ENCODE measurements around the gene ISG20.

The ISG20 gene

DNA sequence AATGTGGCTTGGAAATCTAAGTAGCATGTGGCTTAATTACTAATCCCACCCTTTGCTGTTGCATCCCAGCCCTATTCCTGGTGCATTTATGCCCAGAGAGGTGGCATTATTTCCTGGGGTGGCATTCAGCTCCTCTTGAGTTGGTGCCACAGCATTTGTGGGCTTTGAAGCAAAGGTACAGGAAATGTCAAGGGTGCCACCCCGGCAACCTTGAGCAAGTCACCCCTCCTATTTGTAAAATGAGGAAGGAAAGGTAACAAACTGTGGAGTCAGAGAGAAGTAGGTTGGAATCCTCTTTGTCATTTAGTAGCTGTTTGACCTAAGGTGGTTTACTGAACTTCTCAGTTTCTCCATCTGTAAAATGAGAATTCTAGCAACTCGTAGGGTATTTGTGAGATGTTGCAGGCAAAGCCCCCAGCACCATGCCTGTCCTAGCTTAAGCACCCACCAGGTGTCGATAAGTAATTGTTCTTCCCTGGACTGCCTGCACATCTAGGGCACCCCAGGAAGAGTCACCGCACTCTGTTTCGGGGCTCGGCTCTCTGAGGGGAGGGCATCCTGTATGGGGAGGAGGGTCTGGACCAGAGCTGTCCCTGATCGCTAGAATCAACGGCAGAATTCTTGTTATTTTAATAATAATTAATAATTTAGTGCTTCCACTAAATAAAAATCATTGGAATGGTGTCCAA lies 17.1 kb downstream of the ISG20 start:
- no peak for DNase-seq

DNA sequence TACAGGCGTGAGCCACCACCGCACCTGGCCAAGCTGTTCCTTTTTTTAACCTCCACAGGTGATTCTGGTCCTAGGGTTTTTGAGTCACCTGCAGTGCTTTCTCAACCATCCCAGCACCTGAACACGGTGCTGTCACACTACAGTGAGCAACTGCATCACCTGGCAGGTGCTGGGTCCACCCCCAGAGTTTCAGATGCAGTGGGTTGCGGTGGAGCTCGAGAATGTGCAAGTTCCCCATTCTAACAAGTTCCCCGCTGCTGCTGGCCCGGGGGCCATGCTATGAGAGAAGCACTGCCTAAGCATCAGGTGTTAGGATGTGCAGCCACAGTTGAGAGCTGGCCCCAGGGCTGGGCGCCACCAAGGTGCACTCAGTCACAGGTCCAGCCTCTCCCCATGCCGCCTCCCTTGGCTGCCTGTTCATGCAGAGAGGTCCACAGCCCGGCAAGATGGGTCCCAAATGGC lies 18.0 kb downstream of the ISG20 start:
- no peak for DNase-seq

DNA sequence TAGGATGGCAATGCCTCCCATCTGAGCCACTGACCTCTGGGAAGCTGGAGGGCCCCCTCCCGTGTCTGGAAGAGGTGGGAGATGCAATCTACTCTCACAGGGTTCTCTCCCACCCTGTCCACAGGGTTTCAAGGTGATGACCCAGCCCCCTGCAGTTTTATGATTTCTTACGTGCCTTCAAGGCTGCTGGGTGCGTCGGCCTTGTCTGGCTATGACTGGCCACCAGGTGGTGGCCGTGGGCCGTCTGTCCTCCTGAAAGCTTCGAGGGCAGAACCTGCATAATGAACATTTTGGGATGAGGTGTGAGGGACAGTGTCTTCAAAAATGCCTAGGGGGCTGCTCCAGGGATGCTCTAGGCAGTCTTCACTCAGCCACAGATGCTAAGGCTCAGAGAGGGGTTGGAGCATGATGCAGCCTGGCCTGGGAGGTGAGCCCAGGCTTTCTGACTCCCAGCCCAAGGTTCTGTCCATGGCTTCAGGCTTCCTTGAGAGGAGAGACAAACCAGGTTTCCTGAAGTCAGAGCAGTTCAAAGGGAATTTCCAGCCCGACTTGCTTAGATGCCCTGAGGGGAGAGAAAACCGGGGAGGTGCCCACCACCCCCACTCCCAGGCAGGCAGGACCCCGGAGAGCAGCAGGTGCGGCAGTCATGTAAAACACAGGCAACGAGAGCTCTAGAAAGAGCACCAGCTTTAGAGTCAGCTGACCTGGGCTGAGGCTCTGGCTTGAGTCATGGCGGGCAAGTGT lies 18.7 kb downstream of the ISG20 start:
- DNase-seq = no peak

GRCh38 chr15:88658070-88658965 lies 19.5 kb downstream of the ISG20 start:
- no peak for DNase-seq

DNA sequence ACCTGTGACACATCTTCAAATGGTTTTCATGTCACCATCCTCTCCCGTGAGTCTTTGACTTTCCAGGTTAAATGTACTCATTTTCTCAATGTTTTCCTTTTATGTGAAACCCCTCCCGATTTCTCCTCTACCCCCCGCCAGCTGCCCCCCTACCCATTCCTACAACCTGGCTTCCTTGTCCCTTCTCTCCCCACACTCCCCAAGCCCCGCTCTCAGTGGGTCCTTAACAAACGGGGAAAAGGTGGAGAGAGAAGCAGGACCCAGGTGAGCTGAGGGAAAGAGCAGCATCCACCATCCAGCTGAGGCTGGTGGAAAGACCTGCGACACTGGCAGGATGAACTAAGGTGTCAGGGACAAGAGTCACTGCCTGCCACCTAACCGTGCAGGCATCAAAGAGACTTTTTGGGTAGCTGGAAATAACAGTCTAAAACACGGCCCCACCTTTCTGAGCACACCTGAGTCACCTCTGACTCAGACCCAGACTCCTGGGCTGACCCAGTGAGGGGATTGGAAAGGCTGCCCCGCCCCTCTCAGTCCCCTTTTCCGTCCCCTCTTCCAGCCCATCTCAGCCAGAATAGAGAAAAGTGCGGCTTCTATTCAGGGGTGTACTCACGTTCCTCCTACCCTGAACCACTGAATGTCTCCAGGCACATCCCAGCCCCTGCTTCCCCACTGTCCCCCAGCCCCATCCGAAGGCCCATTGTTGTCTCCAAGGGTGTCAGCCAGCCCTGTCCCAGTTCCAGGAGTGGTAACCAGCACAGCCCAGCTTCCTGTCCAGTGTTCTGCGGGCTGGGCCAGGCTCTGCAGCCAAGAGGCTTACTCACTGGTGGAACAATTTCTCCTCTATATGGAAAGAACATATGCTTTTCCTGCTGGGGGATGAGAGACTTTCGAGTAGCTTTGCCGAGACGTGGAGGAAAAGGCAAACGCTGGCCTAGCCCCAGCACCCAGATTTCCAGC lies 20.4 kb downstream of the ISG20 start:
- DNase-seq = no peak

GRCh38 chr15:88661041-88661700 lies 22.4 kb downstream of the ISG20 start:
- no peak for DNase-seq

DNA sequence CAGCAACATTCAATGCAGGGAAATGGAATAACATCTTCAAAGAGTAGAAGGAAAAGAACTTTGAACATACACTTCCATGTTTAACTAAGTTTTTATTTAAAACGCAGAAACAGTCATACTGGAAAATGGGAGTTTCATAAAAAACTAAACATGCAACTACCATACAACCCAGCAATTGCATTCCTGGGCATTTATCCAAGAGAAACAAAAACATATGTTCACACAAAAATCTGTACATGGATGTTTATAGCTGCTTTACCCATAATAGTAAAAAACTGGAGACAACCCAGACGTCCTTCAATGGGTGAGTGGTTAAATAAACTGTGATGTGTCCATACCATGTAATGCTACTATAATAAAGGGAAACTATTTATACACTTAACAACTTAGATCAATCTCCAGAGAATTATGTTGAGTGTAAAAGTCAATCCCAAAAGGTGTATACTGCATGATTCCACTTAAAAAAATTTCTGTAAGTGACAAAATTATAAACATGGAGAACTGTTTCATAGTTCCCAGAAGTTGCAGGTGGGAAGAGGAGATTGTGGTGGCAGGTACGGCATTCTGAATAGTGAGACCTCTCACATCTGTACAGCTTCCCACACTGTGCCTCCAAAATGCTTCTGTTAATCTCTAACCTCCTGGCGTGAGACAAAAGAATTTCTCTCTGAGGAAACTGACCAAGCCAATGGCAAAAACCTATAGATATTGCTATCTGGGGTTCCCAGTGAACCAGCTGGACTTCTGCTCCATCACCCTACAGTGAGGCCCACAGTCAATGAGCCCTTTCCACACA lies 23.1 kb downstream of the ISG20 start:
- no peak for DNase-seq

GRCh38 chr15:88663141-88663621 lies 24.4 kb downstream of the ISG20 start:
- no peak for DNase-seq

DNA sequence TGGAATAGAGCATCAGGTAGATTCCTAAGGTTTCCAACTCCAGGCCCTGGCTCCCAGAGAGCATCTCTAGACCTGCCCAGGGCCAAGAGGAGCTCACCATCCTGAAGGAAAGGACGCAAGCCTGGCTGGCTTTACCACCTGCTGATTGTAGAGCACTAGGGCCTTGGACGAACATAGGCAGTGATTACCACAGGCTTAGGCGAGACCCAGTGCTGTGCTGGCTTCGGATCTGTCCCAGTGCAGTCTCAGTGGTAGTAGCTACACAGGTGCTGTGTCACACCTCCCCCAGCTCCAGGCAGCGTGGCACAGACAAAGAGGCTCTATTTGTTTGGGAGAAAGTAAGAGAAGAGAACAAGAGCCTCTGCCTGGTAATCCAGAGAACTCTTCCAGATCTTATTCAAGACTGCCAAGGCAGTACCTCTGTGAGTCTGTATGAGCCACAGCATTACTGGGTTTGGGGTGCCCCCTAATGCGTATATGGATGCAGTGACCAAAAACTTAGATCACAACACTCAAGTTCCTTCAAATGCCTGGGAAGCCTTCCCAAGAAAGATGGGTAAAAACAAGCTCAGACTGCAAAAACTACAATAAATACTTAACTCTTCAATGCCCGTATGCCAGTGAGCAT lies 25.4 kb downstream of the ISG20 start:
- DNase-seq = no peak

GRCh38 chr15:88674661-88675060 lies 35.8 kb downstream of the ISG20 start:
- DNase-seq = no peak

DNA sequence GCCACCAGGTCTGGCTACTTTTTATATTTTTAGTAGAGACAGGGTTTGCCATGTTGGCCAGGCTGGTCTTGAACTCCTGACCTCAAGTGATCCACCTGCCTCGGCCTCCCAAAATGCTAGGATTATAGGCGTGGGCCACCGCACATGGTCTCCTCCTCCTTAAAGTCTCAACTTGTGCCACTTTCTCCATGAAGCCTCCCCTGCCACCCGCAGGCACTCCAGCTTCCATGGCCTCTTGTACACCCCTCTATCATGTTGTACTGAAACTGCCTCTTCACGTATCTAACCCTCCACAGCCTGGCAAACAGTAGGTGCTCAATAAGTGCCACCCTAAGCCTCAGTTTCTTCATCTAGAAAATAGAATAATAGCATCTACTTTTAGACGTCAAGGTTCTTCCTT lies 39.9 kb downstream of the ISG20 start:
- DNase-seq = no peak

DNA sequence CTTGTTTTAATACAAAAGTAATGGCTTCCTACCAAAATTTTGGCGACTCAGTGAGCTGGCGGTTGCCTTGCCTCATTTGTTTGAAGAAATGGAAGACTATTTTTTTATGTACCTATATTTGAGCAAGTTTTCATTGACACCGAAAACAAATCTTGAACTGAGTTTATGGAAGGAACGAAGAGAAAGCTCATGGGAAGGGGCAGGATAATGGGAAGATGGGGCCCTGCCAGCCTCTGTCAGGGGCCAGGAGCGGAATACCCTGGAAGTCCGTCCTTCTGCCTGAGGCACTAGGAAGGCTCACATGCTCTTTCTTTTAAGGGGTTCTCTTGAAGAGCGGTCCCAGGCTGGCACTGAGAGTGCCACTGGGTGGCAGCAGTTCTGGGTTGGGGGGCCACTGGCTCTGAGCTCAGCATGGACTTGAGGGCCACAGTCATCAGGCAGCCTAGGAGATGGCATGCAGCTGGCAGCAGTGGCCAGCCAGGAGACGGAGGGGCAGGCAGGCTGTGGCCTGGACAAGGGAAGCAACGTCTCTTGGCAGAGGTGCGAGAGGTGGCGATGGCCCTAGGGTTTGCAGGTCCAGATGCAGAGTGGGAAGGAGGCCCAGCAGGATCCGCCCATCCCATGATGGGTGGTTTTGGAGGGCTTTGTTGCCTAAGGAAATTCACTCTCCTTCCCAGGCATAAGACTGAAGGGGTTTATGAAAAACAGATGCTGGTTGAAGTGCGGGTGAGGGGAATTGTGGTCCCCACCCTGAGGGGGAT lies 41.6 kb downstream of the ISG20 start:
- DNase-seq = no peak

GRCh38 chr15:88681610-88682221 lies 42.9 kb downstream of the ISG20 start:
- no peak for DNase-seq

DNA sequence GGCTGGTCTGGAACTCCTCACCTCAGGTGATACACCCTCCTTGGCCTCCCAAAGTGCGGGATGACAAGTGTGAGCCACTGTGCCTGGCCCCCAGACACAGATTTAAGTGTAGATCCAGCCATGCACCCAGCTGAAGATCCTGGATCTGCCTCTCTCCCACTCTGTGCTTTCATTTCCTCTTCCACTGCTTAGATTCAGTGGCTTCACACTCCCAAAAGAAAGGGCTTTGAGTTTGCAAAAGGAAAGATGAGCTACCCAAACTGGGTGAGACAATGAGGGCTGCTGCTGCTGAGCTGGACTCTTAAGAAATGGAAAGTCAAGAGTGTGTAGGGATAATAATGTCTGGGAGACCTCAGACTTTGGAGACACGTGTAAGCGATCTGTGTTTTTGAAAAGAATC lies 45.5 kb downstream of the ISG20 start:
- no peak for DNase-seq

- no peak for DNase-seq
These were observed 47.4 kb downstream of the ISG20 start for GRCh38 chr15:88686166-88686565.

DNA sequence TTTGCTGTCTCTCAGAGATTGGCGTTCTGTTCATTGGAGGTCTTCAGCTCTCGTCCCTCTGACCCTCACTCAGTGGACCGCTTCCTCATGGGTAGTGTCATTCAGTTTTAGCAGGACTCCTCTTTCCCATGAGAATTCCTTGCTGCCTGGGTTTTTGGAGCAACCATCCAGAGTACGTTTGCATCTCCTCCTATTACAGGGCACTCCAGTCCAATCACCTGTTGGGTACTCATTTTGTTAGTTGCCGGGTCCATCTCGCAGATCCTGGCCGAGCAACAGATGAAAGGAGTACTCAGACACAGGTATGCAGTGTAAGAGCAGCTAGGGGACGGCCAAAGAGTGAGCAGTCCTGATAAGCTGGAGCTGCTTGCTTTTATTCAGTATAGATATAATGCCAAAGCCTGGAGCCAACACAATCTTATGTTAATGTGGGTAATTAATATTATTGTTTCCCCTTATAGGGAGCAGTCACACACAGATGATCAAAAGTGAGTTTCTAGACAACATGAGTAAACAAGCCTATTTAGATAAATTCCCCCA lies 49.6 kb downstream of the ISG20 start:
- DNase-seq = no peak

DNA sequence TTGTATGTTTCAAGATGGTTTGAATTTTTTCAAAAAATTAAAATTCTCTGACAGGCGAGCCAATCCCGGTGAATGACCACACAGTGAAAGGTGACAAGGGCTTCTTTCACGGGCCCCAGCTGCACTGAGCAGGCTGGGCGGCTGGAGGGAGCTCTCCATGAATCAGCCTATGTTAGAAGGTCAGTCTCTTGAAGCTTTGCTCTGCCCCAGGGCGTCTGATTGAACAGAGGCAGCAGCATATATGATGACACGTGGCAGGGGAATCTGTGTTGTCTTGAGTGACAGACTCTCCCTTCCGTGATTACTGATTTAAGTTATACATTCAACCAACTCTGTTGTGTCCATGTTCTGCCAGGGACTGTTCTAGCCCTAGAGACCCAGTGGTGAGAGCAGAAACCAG lies 51.5 kb downstream of the ISG20 start:
- DNase-seq = no peak

- no peak for DNase-seq
These were observed 54.4 kb downstream of the ISG20 start for GRCh38 chr15:88693191-88693590.

- DNase-seq = no peak
These were observed 56.3 kb downstream of the ISG20 start for GRCh38 chr15:88695101-88695500.

Measured in kidney glomerular epithelial cell (primary cell).